Uterus (tissue), 4 donors: Measurements from ENCODE around the gene NELL1. TPM values are rescaled to one million over a fixed set of nuclear protein-coding genes. Genes with fewer than 3 reads are reported as not detected.

Experiments
- DNase-seq, 2 donors: peaks; one replicate each; pipeline ENCODE4 v3.0.0-alpha.2; 2019 to 2020
- H3K27ac ChIP-seq, 2 donors: fragments of 200-600 bp; sonication (generic); 1 replicate in 1 of 2; 2 replicates in 1 of 2; pipeline ENCODE4 v1.5.1; 2016 to 2018
- H3K27me3 ChIP-seq, 2 donors: fragments of 200-600 bp; sonication (generic); one replicate each; pipeline ENCODE4 v1.5.1; 2018 to 2019; ENCODE audit warnings: control low read depth in 1 of 2
- H3K36me3 ChIP-seq, 2 donors: fragments of 200-600 bp; sonication (generic); one replicate each; pipeline ENCODE4 v1.5.1; 2019; ENCODE audit warnings: control low read depth in 1 of 2
- H3K4me1 ChIP-seq, 2 donors: fragments of 200-600 bp; sonication (generic); one replicate each; pipeline ENCODE4 v1.5.1; 2018 to 2019; ENCODE audit warnings: control low read depth in 1 of 2
- H3K4me3 ChIP-seq, 2 donors: fragments of 200-600 bp; sonication (generic); 1 replicate in 1 of 2; 2 replicates in 1 of 2; pipeline ENCODE4 v1.5.1; 2018 to 2019; ENCODE audit warnings: mild to moderate bottlenecking in 1 of 2
- H3K9me3 ChIP-seq, 2 donors: fragments of 200-600 bp; sonication (generic); one replicate each; pipeline ENCODE4 v1.5.1; 2019; ENCODE audit warnings: control low read depth in 1 of 2
- POLR2A ChIP-seq, 2 donors: fragments of 450-650 bp; IDR thresholded peaks; one replicate each; pipeline ENCODE4 v1.6.1; 2016; ENCODE audit warnings: antibody characterized with exemption in 2 of 2, mild to moderate bottlenecking in 1 of 2, moderate library complexity in 1 of 2
- intact Hi-C: fragments of 100-400 bp; cut with DNase I; formaldehyde crosslinking; loops from one replicate; pipeline ENCODE4 v1.15.1; 2023; ENCODE audit warnings: low total_unique reads
- total RNA-seq, 4 donors: library from RNA; depleted of rRNA in 3 of 4; stranded (reverse); fragments of >200 nt in 3 of 4; gene quantifications; one replicate each; pipeline versions ENCODE4 v1.1.0 to v1.2.4, GENCODE V29; 2014 to 2023
- TF ChIP-seq, protein P1 (sequence below), 4 experiments: fragments of 200-600 bp in 2 of 4; fragments of 450-650 bp in 2 of 4; sonication (generic) in 2 of 4; IDR thresholded peaks; one replicate each; pipeline ENCODE4 v1.5.1; 2016 to 2019; ENCODE audit warnings: antibody characterized with exemption in 4 of 4, mild to moderate bottlenecking in 2 of 4, moderate library complexity in 1 of 4
- donor health status: DM: yes; HTN: yes; CAD: no.

The NELL1 gene
- total RNA-seq, 4 donors from 2014 or later = 0.34 to 25.1 TPM; not detected in 2

DNA sequence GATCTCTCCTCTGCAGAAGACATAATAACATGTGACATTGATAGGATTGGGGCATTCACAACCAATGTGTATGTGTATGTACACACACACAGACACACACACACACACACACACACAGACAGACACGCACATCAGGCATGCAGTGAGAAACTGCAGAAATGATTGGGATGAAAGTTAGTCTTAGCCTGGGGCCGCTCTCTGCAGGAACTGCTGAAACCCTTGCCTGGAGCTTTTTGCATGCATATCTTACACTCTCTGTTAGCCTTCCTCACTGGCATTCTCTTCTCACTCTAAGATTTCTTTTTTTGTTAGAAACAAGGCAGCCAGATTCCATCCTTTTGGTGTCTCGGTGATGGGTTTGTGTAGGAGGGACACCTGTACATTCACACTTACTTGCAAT lies 337.9 kb downstream of the NELL1 start:
- intact Hi-C loops = no loop called here

DNA sequence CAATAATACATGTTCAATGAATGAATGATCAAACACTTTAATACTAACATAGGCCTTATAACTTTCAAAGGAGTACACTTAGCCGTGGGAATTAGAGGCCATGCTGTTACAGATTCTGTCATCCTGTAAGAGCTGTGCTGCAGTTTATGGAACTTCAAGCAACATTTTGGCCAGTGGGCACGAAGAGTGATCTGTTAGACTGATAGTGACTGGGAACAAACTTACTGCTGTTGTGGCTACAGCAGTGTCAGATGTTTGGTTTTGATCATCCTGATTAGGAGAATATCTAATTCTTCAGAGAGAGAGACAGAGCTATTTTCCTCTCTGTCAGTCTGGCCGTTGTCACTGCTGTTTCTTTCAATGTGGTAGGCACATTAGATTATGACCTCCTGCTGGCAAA lies 348.9 kb downstream of the NELL1 start:
- H3K27ac ChIP-seq = no peak overlapping the region
- H3K36me3 ChIP-seq = no peaks in the 10 kb centered on the region
- no peaks in the 10 kb centered on the region for H3K27me3 ChIP-seq
- intact Hi-C loops = no loop called here
- no peaks in the 10 kb centered on the region for H3K9me3 ChIP-seq
- no peak for TF ChIP-seq POLR2A (IDR thresholded peaks at IDR 0.05)
- TF ChIP-seq, protein P1, sequence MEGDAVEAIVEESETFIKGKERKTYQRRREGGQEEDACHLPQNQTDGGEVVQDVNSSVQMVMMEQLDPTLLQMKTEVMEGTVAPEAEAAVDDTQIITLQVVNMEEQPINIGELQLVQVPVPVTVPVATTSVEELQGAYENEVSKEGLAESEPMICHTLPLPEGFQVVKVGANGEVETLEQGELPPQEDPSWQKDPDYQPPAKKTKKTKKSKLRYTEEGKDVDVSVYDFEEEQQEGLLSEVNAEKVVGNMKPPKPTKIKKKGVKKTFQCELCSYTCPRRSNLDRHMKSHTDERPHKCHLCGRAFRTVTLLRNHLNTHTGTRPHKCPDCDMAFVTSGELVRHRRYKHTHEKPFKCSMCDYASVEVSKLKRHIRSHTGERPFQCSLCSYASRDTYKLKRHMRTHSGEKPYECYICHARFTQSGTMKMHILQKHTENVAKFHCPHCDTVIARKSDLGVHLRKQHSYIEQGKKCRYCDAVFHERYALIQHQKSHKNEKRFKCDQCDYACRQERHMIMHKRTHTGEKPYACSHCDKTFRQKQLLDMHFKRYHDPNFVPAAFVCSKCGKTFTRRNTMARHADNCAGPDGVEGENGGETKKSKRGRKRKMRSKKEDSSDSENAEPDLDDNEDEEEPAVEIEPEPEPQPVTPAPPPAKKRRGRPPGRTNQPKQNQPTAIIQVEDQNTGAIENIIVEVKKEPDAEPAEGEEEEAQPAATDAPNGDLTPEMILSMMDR (IDR thresholded peaks at IDR 0.05) = no peak
- H3K4me3 ChIP-seq = no peak overlapping the region
- no peak for DNase-seq
- H3K4me1 ChIP-seq = no peaks in the 10 kb centered on the region

More for the DNA sequence above, 337.9 kb downstream of the NELL1 start:
- no peaks in the 10 kb centered on the region for H3K36me3 ChIP-seq
- no peaks in the 10 kb centered on the region for H3K9me3 ChIP-seq
- H3K4me1 ChIP-seq = no peaks in the 10 kb centered on the region
- no peak overlapping the region for H3K4me3 ChIP-seq
- H3K27ac ChIP-seq = no peak overlapping the region
- DNase-seq = no peak
- no peaks in the 10 kb centered on the region for H3K27me3 ChIP-seq
- TF ChIP-seq, protein P1 (IDR thresholded peaks at IDR 0.05) = no peak
- TF ChIP-seq POLR2A (IDR thresholded peaks at IDR 0.05) = no peak

DNA sequence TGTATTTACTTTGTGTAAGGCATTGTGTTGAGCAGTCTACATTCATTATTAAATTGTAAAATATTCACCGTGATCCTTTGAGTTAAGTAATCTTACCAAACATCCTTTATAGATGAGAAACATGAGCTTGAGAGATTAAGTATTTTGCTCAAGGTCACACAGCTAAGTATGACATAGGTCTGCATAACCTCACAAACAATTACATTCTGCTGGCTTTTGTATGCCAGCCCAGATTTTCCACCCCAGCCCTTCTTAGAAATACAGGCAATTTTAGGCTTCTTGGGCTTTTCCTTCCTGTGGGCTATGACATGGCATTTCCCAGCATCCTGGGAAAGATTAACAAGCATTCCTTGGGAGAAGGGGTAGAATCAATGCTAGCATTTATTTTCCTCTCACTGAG lies 357.3 kb downstream of the NELL1 start:
- no peak for DNase-seq
- TF ChIP-seq, protein P1 (IDR thresholded peaks at IDR 0.05) = no peak
- TF ChIP-seq POLR2A (IDR thresholded peaks at IDR 0.05) = no peak
- Histone ChIP-seq H3K4me1 (no peaks in the 10 kb centered on the region), H3K9me3 (no peaks in the 10 kb centered on the region), H3K4me3 (no peak overlapping the region), H3K36me3 (no peaks in the 10 kb centered on the region), H3K27me3 (no peaks in the 10 kb centered on the region), H3K27ac (no peak overlapping the region)
- intact Hi-C loops = no loop called here

DNA sequence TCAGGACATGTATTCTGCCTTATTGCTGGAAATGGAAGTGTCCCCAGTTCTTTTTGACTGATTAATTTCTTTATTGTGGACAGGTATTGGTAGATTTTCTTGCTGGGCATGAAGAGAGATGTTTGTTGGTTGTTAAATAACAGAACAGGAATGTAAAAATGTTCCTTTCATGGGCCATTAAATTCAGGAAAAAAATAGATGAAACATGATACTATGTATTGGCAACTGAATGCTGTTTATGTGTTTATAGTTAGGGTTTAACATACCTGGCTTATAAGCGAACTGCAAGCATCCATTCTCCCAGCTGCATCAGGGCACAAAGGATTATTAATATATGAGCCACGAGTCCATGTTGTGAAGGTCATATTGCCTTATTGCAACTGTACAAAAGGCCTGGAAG lies 368.5 kb downstream of the NELL1 start:
- Histone ChIP-seq H3K27me3 (no peaks in the 10 kb centered on the region), H3K27ac (no peak overlapping the region), H3K9me3 (no peaks in the 10 kb centered on the region), H3K4me3 (no peak overlapping the region), H3K36me3 (no peaks in the 10 kb centered on the region), H3K4me1 (no peaks in the 10 kb centered on the region)
- TF ChIP-seq POLR2A (IDR thresholded peaks at IDR 0.05) = no peak
- TF ChIP-seq, protein P1 (IDR thresholded peaks at IDR 0.05) = no peak
- intact Hi-C loops = no loop called here
- DNase-seq = no peak

DNA sequence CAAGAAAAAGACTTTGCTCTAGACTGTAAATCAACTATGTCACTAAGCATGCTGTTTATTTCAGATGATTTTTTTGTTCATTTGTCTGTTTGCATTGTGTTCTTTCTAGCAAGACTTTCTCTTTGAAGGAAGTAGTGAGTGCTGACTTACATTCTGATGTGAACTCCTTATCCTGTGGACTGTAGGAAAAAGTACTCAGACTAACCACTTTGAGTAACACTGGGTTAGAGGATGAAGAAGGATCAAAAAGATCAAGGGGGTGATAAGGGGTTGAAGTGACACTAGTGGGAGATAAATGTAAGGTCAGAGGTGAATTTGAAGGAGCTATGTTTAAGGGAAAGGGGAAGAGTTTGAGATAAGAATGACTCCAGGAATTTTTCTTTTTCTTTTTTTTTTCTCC lies 369.4 kb downstream of the NELL1 start:
- Histone ChIP-seq H3K4me3 (no peak overlapping the region), H3K36me3 (no peaks in the 10 kb centered on the region), H3K27ac (no peak overlapping the region), H3K27me3 (no peaks in the 10 kb centered on the region), H3K9me3 (no peaks in the 10 kb centered on the region), H3K4me1 (no peaks in the 10 kb centered on the region)
- intact Hi-C loops = no loop called here
- TF ChIP-seq, protein P1 (IDR thresholded peaks at IDR 0.05) = no peak
- no peak for TF ChIP-seq POLR2A (IDR thresholded peaks at IDR 0.05)
- no peak for DNase-seq
